ENCODE measurements around the gene GP2.

The GP2 gene

DNA sequence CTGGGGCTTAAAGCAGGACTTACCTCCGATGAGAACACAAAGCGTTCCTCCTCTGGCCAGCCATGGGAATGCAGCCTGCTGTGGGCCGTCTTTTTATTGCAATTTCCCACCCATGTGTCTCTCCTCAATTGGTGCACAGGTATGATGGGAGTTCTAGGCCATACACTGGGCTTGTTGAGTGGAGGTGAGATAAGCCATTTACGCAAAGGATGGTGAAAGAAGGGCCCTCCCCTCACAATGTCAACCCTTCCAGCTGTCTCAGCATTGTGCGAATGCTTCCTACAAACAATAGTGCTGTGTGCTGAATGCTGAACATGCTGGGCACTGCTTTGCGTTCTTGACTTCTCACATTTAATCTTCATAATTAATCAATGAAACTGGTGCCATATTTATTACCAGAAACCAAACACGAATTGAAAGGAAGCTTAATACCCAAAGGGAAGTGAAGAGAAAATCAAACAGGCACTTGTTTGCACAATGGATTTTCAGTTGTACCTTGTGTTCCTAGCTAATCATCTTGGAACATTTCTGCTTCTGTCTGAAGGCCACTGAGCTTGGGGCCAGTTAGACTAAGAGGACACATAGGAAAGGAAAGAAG is at the start of gene GP2:
GP2 (minus strand) TSS at position 70 of the 598 bp plus-strand sequence. CDS start 1,082 bp downstream, outside the sequence.
- no peak for DNase-seq (ENCODE audit: extremely low read depth, low read depth)
- TF ChIP-seq, protein P1, sequence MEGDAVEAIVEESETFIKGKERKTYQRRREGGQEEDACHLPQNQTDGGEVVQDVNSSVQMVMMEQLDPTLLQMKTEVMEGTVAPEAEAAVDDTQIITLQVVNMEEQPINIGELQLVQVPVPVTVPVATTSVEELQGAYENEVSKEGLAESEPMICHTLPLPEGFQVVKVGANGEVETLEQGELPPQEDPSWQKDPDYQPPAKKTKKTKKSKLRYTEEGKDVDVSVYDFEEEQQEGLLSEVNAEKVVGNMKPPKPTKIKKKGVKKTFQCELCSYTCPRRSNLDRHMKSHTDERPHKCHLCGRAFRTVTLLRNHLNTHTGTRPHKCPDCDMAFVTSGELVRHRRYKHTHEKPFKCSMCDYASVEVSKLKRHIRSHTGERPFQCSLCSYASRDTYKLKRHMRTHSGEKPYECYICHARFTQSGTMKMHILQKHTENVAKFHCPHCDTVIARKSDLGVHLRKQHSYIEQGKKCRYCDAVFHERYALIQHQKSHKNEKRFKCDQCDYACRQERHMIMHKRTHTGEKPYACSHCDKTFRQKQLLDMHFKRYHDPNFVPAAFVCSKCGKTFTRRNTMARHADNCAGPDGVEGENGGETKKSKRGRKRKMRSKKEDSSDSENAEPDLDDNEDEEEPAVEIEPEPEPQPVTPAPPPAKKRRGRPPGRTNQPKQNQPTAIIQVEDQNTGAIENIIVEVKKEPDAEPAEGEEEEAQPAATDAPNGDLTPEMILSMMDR (IDR thresholded peaks at IDR 0.05; ENCODE audit: low read depth, low read length): no peak

DNA sequence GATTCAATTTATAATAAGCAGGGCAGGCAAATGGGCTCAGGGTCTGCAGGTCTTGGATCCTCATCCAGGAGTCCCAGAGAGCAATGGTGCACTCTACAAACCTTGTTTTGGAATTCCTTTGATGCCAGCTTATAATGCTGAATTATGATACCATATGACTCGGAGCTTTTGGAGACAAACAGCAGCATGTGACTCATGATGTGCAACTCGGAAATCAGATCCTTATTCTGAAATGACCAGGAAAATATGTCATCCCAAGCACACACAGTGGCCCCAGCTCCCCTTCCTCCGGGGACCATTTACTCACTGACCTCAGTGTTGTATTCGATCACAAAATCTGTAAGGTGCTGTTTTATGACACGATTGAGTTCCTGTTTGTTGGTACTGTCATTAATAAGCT is 45.4 kb upstream of the GP2 start:
- TF ChIP-seq, protein P1 (IDR thresholded peaks at IDR 0.05; ENCODE audit: low read depth, low read length): no peak
- DNase-seq (ENCODE audit: extremely low read depth, low read depth): no peak

DNA sequence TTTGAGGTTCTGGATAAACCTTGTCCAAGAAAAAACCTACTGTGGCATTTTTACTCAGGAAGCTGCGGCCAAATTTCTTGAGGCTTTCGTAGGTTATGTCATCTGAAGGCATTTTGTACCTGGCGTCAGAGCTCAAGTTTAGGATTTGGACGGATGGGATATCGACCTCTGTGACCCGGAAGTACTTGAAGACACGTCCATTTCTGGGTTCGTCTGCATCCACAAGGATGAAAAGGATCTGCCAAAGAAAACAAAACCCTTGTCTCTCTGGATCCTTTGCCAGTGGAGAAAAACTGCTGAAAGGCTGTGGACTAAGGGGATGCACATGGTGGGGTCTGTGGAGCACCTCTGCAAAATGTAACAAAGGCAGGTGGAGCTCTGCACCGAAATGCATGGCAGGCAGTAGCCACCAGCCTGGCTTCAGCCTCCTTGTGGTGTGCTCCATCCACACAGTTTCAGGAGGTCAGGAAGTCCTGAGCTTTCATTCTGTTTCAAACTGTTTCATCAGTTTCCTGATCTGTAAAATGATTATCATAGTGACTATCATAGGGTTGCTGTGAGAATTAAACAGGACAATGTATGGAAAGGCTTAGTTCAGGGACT is 42.2 kb upstream of the GP2 start:
- DNase-seq (ENCODE audit: extremely low read depth, low read depth): no peak
- TF ChIP-seq, protein P1 (IDR thresholded peaks at IDR 0.05; ENCODE audit: low read depth, low read length): no peak

DNA sequence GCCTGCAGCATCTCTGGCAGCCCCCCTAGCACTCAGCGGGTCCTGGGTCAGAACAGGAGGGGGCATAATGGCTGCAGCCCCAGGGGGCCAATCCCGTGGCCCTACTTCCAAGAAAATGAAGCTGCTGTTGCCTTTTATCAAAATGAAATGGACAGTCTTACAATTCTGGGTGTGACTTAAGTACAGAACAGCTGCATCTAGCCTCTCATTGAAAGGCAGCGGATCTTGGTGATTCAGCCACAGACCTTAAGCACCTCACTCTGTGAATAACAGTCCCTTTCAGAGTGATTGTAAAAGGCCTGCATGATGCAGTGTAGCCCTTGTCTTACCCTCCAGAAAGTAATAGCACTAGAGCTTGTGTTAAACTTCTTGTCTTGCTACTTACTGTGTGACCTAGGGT is 36.7 kb upstream of the GP2 start:
- TF ChIP-seq, protein P1 (IDR thresholded peaks at IDR 0.05; ENCODE audit: low read depth, low read length): no peak
- no peak for DNase-seq (ENCODE audit: extremely low read depth, low read depth)

DNA sequence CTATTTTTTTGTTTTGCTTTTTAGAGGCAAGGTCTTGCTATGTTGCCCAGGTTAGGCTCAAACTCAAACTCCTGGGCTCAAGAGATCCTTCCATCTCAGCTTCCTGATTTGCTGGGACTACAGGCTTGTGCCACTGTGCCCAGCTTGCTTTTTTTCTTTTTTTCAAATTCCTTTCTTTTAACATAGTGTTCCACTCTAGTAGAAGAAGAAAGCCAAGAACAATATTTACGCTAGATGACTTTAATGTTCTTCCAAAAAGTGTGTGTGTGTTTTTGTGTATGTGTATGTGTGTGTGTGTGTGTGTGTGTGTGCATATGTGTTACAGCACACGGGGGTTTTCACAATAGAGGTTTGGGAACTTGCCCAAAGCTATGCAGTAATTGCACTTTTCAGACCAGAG is 35.9 kb upstream of the GP2 start:
- TF ChIP-seq, protein P1 (IDR thresholded peaks at IDR 0.05; ENCODE audit: low read depth, low read length): no peak
- DNase-seq (ENCODE audit: extremely low read depth, low read depth): no peak

DNA sequence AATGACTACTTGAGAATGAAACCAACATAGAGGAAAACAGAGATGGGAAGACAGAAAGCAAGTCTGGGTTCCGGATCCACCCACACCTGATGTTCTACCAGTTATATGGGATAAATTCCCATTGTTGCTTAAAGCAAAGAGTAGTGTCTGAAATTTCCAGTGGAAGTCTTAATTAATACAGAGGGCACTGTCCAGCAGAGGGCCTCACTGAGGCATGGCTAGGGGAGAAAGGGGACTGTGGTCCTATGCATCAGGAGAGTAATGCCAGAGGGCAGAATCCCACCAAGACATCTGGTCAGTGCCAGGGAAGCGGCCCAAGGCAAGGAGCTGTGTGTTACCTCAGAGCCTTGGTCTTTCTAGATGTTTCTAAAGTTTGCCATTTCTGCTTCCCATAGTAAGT is 32.7 kb upstream of the GP2 start:
- TF ChIP-seq, protein P1 (IDR thresholded peaks at IDR 0.05; ENCODE audit: low read depth, low read length): no peak
- DNase-seq (ENCODE audit: extremely low read depth, low read depth): no peak

DNA sequence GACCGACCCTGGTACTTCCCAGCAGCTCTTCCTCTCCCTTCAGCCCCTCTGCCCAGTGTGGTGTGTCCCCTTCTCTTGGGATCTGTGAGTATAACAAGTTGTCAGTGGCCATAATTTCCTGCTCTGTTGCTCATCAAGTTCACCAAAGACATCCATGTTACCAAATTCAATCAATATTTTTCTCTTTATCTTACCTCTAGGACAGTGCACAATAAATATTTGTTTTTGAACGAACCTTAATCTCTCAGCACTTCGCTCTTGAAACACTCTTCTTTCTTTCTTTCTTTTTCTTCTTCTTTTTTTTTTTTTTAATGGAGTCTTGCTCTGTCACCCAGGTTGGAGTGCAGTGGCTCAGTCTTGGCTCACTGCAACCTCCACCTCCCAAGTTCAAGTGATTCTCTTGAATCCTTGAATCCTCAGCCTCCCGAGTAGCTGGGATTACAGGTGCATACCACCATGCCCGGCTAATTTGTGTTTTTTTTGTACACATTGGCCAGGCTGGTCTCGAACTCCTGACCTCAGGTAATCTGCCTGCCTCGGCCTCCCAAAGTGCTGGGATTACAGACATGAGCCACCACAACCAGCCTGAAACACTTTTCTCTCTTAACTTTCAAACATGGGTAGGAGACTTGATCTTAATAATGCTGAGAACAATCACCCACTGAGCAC is 27.9 kb upstream of the GP2 start:
- no peak for DNase-seq (ENCODE audit: extremely low read depth, low read depth)
- TF ChIP-seq, protein P1 (IDR thresholded peaks at IDR 0.05; ENCODE audit: low read depth, low read length): no peak

All from AG09319 (cell line).